AG20443 (cell line): ENCODE data around the gene PML.

Experiments
- DNase-seq: peaks from one replicate; pipeline ENCODE4 v3.0.0; 2012; ENCODE audit warnings: low spot score, mixed read lengths

PML gene

GRCh38 chr15:74008901-74009300 is 14.4 kb downstream of the PML start:
- DNase-seq: no peak

- DNase-seq: peak; percentile 49
Observed at GRCh38 chr15:74010929-74011540, 16.5 kb downstream of the PML start.

GRCh38 chr15:74011610-74012009 is 17.1 kb downstream of the PML start:
- no peak for DNase-seq

- no peak for DNase-seq
Observed at GRCh38 chr15:74013374-74013894, 18.9 kb downstream of the PML start.

- no peak for DNase-seq
Observed at GRCh38 chr15:74019734-74020133, 25.2 kb downstream of the PML start.

GRCh38 chr15:74022706-74023470 is 28.4 kb downstream of the PML start:
- DNase-seq: no peak

- DNase-seq: no peak
Observed at GRCh38 chr15:74024687-74025086, 30.2 kb downstream of the PML start.

GRCh38 chr15:74025436-74025835 is 30.9 kb downstream of the PML start:
- DNase-seq: no peak

- no peak for DNase-seq
Observed at GRCh38 chr15:74027688-74028087, 33.2 kb downstream of the PML start.

GRCh38 chr15:74028646-74029045 is 34.1 kb downstream of the PML start:
- DNase-seq: no peak

GRCh38 chr15:74032046-74032445 is 37.5 kb downstream of the PML start:
- no peak for DNase-seq

GRCh38 chr15:74032606-74033561 is 38.4 kb downstream of the PML start:
- no peak for DNase-seq

- no peak for DNase-seq
Observed at GRCh38 chr15:74034206-74034755, 39.8 kb downstream of the PML start.

GRCh38 chr15:74035121-74036017 is 40.9 kb downstream of the PML start:
- no peak for DNase-seq

GRCh38 chr15:74036271-74037170 is 42.0 kb downstream of the PML start:
- DNase-seq: peak; percentile 81

- no peak for DNase-seq
Observed at GRCh38 chr15:74037171-74038117, 42.9 kb downstream of the PML start.

GRCh38 chr15:74038707-74039655 is 44.5 kb downstream of the PML start:
- peak; percentile 62 for DNase-seq

- no peak for DNase-seq
Observed at GRCh38 chr15:74039656-74040010, 45.1 kb downstream of the PML start.
